Neural crest cell (in vitro differentiated cells): ENCODE results near the gene PRSS21. TPM values are rescaled to one million over a fixed set of nuclear protein-coding genes. Genes with fewer than 3 reads are reported as not detected.

Experiments
- DNase-seq: peaks from one replicate; pipeline ENCODE4 v3.0.0; 2021; ENCODE audit warnings: low read depth, mixed read lengths, low spot score
- H3K27ac Mint-ChIP-seq: one replicate; pipeline ENCODE4 v1.8.0; 2021; ENCODE audit warnings: mild to moderate bottlenecking, mixed read lengths; ENCODE audit not compliant: unreplicated experiment
- H3K27me3 Mint-ChIP-seq: 2 replicates; pipeline ENCODE4 v1.8.0; 2021; ENCODE audit warnings: low read depth, mild to moderate bottlenecking, mixed read lengths
- H3K36me3 Mint-ChIP-seq: 2 replicates; pipeline ENCODE4 v1.8.0; 2021; ENCODE audit warnings: low read depth, mild to moderate bottlenecking, mixed read lengths
- H3K4me1 Mint-ChIP-seq: 2 replicates; pipeline ENCODE4 v1.8.0; 2021; ENCODE audit warnings: mixed read lengths
- H3K4me3 Mint-ChIP-seq: one replicate; pipeline ENCODE4 v1.8.0; 2021; ENCODE audit warnings: mild to moderate bottlenecking, mixed read lengths
- H3K9me3 Mint-ChIP-seq: 2 replicates; pipeline ENCODE4 v1.8.0; 2021; ENCODE audit warnings: mixed read lengths
- CTCF ChIP-seq: fragments of 200-600 bp; sonication (generic); conservative IDR thresholded peaks from 2 replicates; pipeline ENCODE4 v1.5.0; 2021; ENCODE audit warnings: antibody characterized with exemption, mild to moderate bottlenecking
- total RNA-seq: library from RNA; stranded (reverse); gene quantifications from 2 replicates; pipeline ENCODE4 v1.2.1, GENCODE V29; 2021

Gene PRSS21
- total RNA-seq, 1 donor from 2014 or later = not detected

GRCh38 chr16:2841606-2842339 is 24.7 kb downstream of the PRSS21 start:
- peaks cover 44% of the 10 kb centered on the region for H3K27me3 Mint-ChIP-seq
- H3K4me1 Mint-ChIP-seq = peaks cover 8% of the 10 kb centered on the region

GRCh38 chr16:2842340-2843000 is 25.4 kb downstream of the PRSS21 start:
- Mint-ChIP-seq H3K9me3 (no peaks in the 10 kb centered on the region), H3K36me3 (no peaks in the 10 kb centered on the region), H3K4me1 (peaks cover 1% of the 10 kb centered on the region), H3K27me3 (peaks cover 37% of the 10 kb centered on the region), H3K27ac (no peak overlapping the region), H3K4me3 (no peak overlapping the region)
- DNase-seq = peak; percentile 32
- peak; percentile 53 for TF ChIP-seq CTCF

More at GRCh38 chr16:2841606-2842339, 24.7 kb downstream of the PRSS21 start:
- DNase-seq = no peak
- Mint-ChIP-seq H3K27ac (no peak overlapping the region), H3K4me3 (no peak overlapping the region), H3K9me3 (no peaks in the 10 kb centered on the region), H3K36me3 (no peaks in the 10 kb centered on the region)
- no peak for TF ChIP-seq CTCF

- H3K27me3 Mint-ChIP-seq = peaks cover 28% of the 10 kb centered on the region
- H3K27ac Mint-ChIP-seq = no peak overlapping the region
- no peak overlapping the region for H3K4me3 Mint-ChIP-seq
- H3K36me3 Mint-ChIP-seq = no peaks in the 10 kb centered on the region
- DNase-seq = no peak
- no peaks in the 10 kb centered on the region for H3K9me3 Mint-ChIP-seq
- TF ChIP-seq CTCF = no peak
- no peaks in the 10 kb centered on the region for H3K4me1 Mint-ChIP-seq
These were observed 26.5 kb downstream of the PRSS21 start for GRCh38 chr16:2843526-2843925.

GRCh38 chr16:2845116-2845515 is 28.1 kb downstream of the PRSS21 start:
- Mint-ChIP-seq H3K27ac (no peak overlapping the region), H3K27me3 (peaks cover 31% of the 10 kb centered on the region), H3K9me3 (no peaks in the 10 kb centered on the region), H3K36me3 (no peaks in the 10 kb centered on the region), H3K4me1 (no peaks in the 10 kb centered on the region), H3K4me3 (no peak overlapping the region)
- no peak for TF ChIP-seq CTCF
- no peak for DNase-seq

- no peaks in the 10 kb centered on the region for H3K9me3 Mint-ChIP-seq
- peaks cover 31% of the 10 kb centered on the region for H3K27me3 Mint-ChIP-seq
- no peak overlapping the region for H3K27ac Mint-ChIP-seq
- no peaks in the 10 kb centered on the region for H3K4me1 Mint-ChIP-seq
- no peak for TF ChIP-seq CTCF
- no peak for DNase-seq
- H3K4me3 Mint-ChIP-seq = no peak overlapping the region
- no peaks in the 10 kb centered on the region for H3K36me3 Mint-ChIP-seq
These were observed 29.7 kb downstream of the PRSS21 start for GRCh38 chr16:2846511-2847310.
